HG02884 (cell line): ENCODE results near the gene SPIB.
A peak's percentile ranks its signal among the peaks of the same experiment; 100 is the strongest.

Experiments
- ATAC-seq: cut with Tn5 transposase; IDR thresholded peaks from one replicate; pipeline ENCODE4 v1.9.1; 2021; ENCODE audit warnings: mild to moderate bottlenecking, moderate library complexity; ENCODE audit not compliant: unreplicated experiment

SPIB gene

GRCh38 chr19:50418176-50419021, at the start of gene SPIB:
TSS of gene SPIB (plus strand) at chr19:50418938. CDS start at chr19:50418963, 25 bp downstream.
- no peak for ATAC-seq

GRCh38 chr19:50371914-50372475, 46.7 kb upstream of the SPIB start:
- ATAC-seq, result no peak

GRCh38 chr19:50376166-50377050, 42.3 kb upstream of the SPIB start, which contains the start of gene NR1H2:
TSS of gene NR1H2 (plus strand) at chr19:50376457. CDS start at chr19:50377606, 1,149 bp downstream.
- peak; percentile 79 for ATAC-seq

GRCh38 chr19:50377051-50377461, 41.7 kb upstream of the SPIB start:
- no peak for ATAC-seq

- no peak for ATAC-seq
These were observed 41.2 kb upstream of the SPIB start for GRCh38 chr19:50377517-50377916.

GRCh38 chr19:50378169-50378862, 40.4 kb upstream of the SPIB start:
- ATAC-seq, result no peak

- ATAC-seq, result no peak
These were observed 39.9 kb upstream of the SPIB start for GRCh38 chr19:50378863-50379236.

- no peak for ATAC-seq
These were observed 39.1 kb upstream of the SPIB start for GRCh38 chr19:50379602-50380001.

GRCh38 chr19:50380137-50380536, 38.6 kb upstream of the SPIB start:
- ATAC-seq, result no peak

GRCh38 chr19:50380751-50381151, 38.0 kb upstream of the SPIB start:
- ATAC-seq, result no peak

GRCh38 chr19:50381881-50382729, 36.6 kb upstream of the SPIB start:
- no peak for ATAC-seq

GRCh38 chr19:50383001-50383851, 35.5 kb upstream of the SPIB start:
- ATAC-seq, result peak; percentile 1

- peak; percentile 68 for ATAC-seq
These were observed 34.7 kb upstream of the SPIB start, which contains the start of gene POLD1 for GRCh38 chr19:50383852-50384684. TSS of gene POLD1 (plus strand) at chr19:50384347. CDS start at chr19:50398852, 14,505 bp downstream.

GRCh38 chr19:50384685-50385535, 33.8 kb upstream of the SPIB start:
- ATAC-seq, result no peak

GRCh38 chr19:50387176-50387867, 31.4 kb upstream of the SPIB start:
- no peak for ATAC-seq

GRCh38 chr19:50387868-50388245, 30.9 kb upstream of the SPIB start:
- ATAC-seq, result no peak
